AG04449 (cell line): Measurements from ENCODE around the gene GSE1.

ENCODE experiments used
- CTCF ChIA-PET: fragments of 350-600 bp; formaldehyde crosslinking; extraction: SDS; loops from one replicate; lab custom pipeline; 2021; ENCODE audit warnings: antibody characterized with exemption; lab: Yijun Ruan, JAX
- POLR2A ChIA-PET: fragments of 400-600, 350-600 bp; formaldehyde crosslinking; extraction: SDS; loops from one replicate; lab custom pipeline; 2020; ENCODE audit warnings: antibody characterized with exemption, inconsistent platforms; lab: Yijun Ruan, JAX
- DNase-seq: peaks from one replicate; pipeline ENCODE4 v3.0.0-alpha.2; 2010; ENCODE audit warnings: low read depth, low spot score
- H3K4me3 ChIP-seq: 2 replicates; pipeline ENCODE4 v1.5.1; 2011; ENCODE audit warnings: low read depth, mild to moderate bottlenecking, control low read depth, low read length
- TF ChIP-seq, protein P1 (sequence below): IDR thresholded peaks from one replicate; pipeline ENCODE4 v1.5.1; 2011; ENCODE audit warnings: mild to moderate bottlenecking, moderate library complexity, low read length, control low read depth, inconsistent platforms; ENCODE audit not compliant: insufficient read depth; ENCODE audit errors: missing control alignments

GSE1 gene

GRCh38 chr16:85677383-85677967 is 64.4 kb downstream of the GSE1 start:
- no peak overlapping the region for H3K4me3 ChIP-seq
- ChIA-PET CTCF (interaction anchor here (1.4 to 17.4 kb wide), 3 partner anchors 17 to 62 kb away, joined by 4 to 220 read pairs (median 145); no protein-coding TSS in a partner anchor), POLR2A (no interaction called here)
- DNase-seq: no peak
- TF ChIP-seq, protein P1, sequence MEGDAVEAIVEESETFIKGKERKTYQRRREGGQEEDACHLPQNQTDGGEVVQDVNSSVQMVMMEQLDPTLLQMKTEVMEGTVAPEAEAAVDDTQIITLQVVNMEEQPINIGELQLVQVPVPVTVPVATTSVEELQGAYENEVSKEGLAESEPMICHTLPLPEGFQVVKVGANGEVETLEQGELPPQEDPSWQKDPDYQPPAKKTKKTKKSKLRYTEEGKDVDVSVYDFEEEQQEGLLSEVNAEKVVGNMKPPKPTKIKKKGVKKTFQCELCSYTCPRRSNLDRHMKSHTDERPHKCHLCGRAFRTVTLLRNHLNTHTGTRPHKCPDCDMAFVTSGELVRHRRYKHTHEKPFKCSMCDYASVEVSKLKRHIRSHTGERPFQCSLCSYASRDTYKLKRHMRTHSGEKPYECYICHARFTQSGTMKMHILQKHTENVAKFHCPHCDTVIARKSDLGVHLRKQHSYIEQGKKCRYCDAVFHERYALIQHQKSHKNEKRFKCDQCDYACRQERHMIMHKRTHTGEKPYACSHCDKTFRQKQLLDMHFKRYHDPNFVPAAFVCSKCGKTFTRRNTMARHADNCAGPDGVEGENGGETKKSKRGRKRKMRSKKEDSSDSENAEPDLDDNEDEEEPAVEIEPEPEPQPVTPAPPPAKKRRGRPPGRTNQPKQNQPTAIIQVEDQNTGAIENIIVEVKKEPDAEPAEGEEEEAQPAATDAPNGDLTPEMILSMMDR: no peak

GRCh38 chr16:85678016-85678415 is 64.9 kb downstream of the GSE1 start:
- TF ChIP-seq, protein P1: no peak

DNA sequence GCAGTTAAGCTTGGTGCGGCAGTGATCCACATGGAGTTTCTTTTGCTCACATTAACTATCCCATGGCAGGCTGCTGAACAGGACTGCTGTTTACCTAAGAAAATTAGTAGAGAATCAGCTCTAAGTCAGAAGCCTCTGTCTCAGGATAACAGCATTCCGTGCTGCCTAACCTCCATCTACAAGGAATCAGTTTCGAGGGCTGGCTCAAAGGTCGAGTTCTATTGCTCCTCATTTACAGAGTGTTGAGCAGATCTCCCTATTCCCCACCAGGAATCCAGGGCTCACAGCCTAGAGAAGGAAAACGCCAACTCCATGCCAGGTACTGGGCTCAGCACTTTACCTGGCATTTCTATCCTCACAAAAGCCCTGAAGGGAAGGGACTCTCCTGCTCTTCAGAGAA is 65.7 kb downstream of the GSE1 start:
- TF ChIP-seq, protein P1: no peak
- CTCF ChIA-PET: interaction anchor here (1.4 to 17.4 kb wide), 3 partner anchors 19 to 63 kb away, joined by 4 to 220 read pairs (median 145); no protein-coding TSS in a partner anchor
- POLR2A ChIA-PET: no interaction called here
- H3K4me3 ChIP-seq: no peak overlapping the region
- no peak for DNase-seq

More at GRCh38 chr16:85678016-85678415, 64.9 kb downstream of the GSE1 start:
- no peak for DNase-seq
- ChIA-PET POLR2A (no interaction called here), CTCF (interaction anchor here (1.4 to 17.4 kb wide), 3 partner anchors 18 to 62 kb away, joined by 4 to 220 read pairs (median 145); no protein-coding TSS in a partner anchor)
- H3K4me3 ChIP-seq: no peak overlapping the region

- no peak for DNase-seq
- H3K4me3 ChIP-seq: no peak overlapping the region
- ChIA-PET POLR2A (no interaction called here), CTCF (interaction anchor here (1.4 to 17.4 kb wide), 3 partner anchors 11 to 36 kb away, joined by 3 to 220 read pairs (median 145); no protein-coding TSS in a partner anchor)
- TF ChIP-seq, protein P1: no peak
Observed at GRCh38 chr16:85679870-85680269, 66.7 kb downstream of the GSE1 start.

DNA sequence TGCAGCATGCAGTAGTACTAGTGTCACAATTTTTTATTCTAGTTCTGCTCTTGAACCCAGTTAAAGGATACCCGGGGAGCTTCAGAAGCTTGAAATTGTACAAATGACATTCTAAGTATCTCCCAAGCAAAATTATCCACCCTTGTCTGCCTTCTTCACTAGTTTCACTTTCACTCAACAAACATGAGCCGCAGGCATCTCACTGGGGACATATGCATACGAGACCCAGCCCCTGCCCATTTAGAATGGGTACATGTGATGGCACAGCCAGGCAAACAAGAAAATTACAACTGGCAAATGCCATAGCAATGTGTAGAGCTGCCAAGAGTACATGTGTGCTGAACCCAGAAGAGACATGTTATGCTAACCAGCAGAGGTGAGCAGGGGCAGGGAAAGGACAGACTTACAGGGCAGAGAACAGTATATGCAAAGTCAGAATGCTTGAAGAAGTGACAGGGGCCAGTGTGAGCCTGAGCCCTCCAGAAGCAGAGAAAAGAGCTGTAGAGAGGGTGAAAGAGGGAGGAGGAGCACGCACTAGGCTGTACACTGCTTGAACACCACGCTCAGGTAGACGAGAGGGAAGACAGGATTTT is 67.3 kb downstream of the GSE1 start:
- POLR2A ChIA-PET: no interaction called here
- DNase-seq: no peak
- CTCF ChIA-PET: interaction anchor here (1.4 to 17.4 kb wide), 3 partner anchors 12 to 36 kb away, joined by 3 to 220 read pairs (median 145); no protein-coding TSS in a partner anchor
- H3K4me3 ChIP-seq: no peak overlapping the region
- TF ChIP-seq, protein P1: no peak

- TF ChIP-seq, protein P1: no peak
- H3K4me3 ChIP-seq: no peak overlapping the region
- CTCF ChIA-PET: interaction anchor here (1.3 to 17.4 kb wide), 3 partner anchors 9 to 35 kb away, joined by 5 to 220 read pairs (median 145); no protein-coding TSS in a partner anchor
- POLR2A ChIA-PET: no interaction called here
- no peak for DNase-seq
Observed at GRCh38 chr16:85681255-85681654, 68.1 kb downstream of the GSE1 start.
